Retina (tissue), 1 donor: Measurements from ENCODE around the gene LONRF2.

Source experiments
- DNase-seq: peaks from one replicate; pipeline ENCODE4 v3.0.0-alpha.2; 2016

Gene LONRF2

GRCh38 chr2:100274076-100274475, 48.2 kb downstream of the LONRF2 start:
- no peak for DNase-seq

GRCh38 chr2:100273387-100273786, 48.9 kb downstream of the LONRF2 start:
- DNase-seq = no peak

- no peak for DNase-seq
Measured at GRCh38 chr2:100272841-100273329, 49.4 kb downstream of the LONRF2 start.

DNA sequence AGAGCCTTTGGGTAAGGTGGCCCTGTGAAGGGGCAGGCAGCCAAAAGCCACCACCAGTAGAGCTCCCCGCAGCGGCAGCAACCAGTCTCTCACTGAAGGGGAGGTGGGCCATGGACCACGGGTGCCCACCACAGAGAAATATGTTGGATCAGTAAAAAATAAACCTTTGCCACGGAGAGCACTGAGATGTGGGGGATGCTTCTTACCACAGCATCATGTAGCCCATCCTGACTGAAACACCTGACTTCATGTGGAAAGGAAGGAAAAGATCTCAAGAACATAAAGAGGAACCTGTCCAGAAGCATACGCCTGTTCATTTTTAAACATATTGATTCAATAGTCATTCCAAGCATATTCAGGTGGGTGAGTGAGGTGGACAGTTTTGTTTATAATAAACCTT, 51.1 kb downstream of the LONRF2 start:
- DNase-seq = no peak

DNA sequence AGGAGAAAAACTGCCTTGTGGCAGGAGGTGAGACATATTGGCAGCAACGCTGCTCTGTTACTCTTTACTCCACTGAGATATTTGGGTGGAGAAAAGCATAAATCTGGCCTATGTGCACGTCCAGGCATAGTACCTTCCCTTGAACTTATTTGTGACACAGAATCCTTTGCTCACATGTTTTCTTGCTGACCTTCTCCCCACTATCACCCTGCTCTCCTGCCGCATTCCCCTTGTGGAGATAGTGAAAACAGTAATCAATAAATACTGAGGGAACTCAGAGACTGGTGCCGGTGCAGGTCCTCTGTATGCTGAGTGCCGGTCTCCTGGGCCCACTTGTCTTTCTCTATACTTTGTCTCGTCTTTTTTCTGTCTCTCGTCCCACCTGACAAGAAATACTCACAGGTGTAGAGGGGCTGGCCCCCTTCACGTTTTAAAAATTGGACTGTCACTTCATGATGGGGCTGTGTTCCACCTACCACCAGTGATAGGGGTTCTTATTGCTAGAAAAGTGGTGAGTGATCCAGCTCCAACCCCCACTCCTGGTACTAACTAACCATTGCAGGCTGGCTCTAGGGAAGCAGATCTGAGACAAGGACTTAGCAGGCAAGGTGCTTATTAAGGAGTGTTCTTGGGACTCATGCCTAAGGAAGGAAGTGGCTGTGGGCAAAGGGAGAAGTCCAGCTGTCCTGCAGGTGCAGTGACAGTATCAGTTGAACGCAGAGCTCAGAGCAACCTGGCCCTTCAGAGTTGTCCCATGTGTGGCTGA, 51.7 kb downstream of the LONRF2 start:
- DNase-seq = no peak

- no peak for DNase-seq
Measured at GRCh38 chr2:100269889-100270288, 52.4 kb downstream of the LONRF2 start.

DNA sequence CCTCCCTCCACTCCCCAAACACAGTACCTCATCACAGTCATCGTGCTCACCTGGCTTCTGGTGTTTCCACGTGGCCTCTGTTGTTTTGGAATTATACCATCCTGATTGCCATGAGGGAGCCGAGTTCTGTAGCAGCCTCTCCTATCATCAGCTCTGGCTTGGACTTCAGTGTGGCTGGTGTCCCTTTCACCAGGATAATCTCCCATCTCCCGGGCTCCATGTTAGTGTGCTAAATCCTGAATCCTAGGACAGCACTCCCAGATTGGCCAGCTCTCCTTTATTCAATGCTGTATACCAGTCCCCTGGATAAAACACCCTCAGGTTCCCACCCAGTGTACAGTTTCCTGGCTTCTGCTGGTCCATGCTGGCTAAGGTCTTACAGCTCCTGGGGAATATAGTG, 53.3 kb downstream of the LONRF2 start:
- no peak for DNase-seq

DNA sequence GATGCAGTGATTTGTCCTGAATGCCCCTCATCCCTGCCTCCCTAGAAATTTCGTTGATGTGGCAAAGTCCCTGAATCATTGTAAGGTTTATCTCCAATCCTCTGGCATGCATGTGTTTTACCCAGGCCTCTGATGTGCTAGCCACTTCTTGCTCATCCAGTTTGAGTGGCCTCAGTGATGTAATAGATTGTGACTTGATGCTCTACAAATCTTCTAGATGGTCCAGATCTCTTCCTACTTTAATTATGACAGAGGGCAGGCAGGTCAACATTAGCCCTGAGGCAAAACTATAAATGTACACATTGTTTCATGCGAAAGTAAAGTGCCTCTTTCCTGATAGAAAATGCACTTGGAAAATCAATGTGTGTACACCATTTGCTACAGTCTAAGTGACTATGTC, 54.5 kb downstream of the LONRF2 start:
- DNase-seq = peak; percentile 45

- DNase-seq = no peak
Measured at GRCh38 chr2:100266126-100266525, 56.2 kb downstream of the LONRF2 start.

GRCh38 chr2:100265226-100265625, 57.1 kb downstream of the LONRF2 start:
- DNase-seq = no peak

- no peak for DNase-seq
Measured at GRCh38 chr2:100264651-100265050, 57.6 kb downstream of the LONRF2 start.

DNA sequence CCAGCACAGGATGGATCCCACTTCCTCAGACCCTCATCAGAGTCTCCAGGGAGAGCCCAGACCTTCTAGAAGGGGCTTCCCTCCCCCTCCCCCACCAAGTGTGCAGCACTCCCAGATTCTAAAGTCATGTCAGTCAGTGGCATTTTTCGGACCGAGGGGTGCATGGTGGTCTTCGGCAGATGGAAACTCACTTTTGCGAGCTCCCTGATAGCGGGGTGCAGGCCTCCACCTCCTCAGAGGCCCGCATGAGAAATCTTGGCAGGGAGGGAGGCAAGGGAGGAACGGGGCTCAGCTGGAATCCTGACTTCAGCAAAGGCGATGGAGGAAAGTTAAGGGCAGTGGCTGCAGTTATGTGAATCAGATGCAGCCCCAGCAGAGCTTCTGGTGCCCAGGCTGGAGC, 58.2 kb downstream of the LONRF2 start:
- DNase-seq = no peak

DNA sequence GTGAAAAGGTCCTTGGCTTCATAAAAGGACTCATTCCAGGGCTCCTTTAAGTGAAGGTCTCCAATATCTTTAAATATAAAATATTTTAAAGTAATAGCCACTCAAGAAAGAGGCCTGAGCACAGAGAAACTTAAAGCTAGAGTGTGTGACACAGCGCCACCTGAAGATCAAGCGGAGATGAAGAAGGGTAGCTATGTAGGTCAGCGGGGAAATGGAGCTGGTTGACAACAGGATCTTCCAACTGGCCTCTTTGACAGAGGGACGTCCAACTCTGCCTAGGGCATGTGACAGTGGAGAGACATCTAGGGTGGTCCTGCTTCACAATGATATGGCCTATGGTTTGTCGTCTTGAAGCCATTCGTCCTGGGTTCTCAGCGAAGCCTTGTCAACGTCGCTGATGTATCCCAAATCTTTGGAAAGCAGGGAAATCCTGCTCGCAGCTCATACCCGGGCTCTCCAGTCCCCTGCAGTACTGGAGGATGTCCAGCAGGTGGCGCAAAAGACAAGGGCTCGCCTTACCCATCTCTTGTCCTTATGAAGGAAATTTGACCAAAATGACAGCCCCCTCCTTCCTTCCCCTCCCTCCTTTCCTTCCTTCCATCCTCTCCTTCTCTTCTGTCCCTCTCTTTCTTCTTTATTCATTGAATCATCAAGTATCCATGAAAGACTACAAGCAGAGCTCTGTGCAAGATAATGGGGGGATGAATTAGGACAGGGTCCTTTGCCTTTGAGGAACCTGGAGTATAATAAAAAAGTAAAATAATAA, 59.6 kb downstream of the LONRF2 start:
- DNase-seq = peak; percentile 93

- no peak for DNase-seq
Measured at GRCh38 chr2:100262046-100262445, 60.3 kb downstream of the LONRF2 start.

GRCh38 chr2:100260712-100261620, 61.3 kb downstream of the LONRF2 start:
- peak; percentile 66 for DNase-seq

GRCh38 chr2:100259106-100259505, 63.2 kb downstream of the LONRF2 start:
- no peak for DNase-seq

- DNase-seq = no peak
Measured at GRCh38 chr2:100257939-100258338, 64.4 kb downstream of the LONRF2 start.

DNA sequence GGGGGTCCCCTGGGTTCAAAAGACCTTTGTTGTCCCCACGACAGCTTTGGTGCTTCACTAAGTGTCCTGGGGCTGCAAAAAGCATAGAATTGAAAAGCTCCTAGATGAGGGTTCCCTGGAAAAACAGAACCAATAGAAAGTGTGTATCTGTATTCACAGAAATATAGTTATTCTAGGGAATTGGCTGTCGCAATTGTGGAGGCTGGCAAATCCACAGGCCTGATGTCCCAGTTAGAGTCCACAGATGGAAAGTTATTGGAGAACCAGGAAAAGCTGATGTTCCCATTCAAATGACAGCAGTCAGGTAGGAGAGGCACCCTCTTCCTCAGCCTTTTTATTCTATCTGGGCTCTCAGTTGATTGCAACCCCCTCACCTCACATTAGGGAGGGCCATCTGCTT, 65.5 kb downstream of the LONRF2 start:
- DNase-seq = no peak

GRCh38 chr2:100256416-100256815, 65.9 kb downstream of the LONRF2 start:
- DNase-seq = no peak

GRCh38 chr2:100254646-100255210, 67.6 kb downstream of the LONRF2 start:
- DNase-seq = no peak

GRCh38 chr2:100253786-100254185, 68.5 kb downstream of the LONRF2 start:
- no peak for DNase-seq

- DNase-seq = no peak
Measured at GRCh38 chr2:100252811-100253698, 69.2 kb downstream of the LONRF2 start.
